Right atrium auricular region (tissue), 2 donors: ENCODE data around the gene WDR17. TPM values are rescaled to one million over a fixed set of nuclear protein-coding genes. Genes with fewer than 3 reads are reported as not detected.

Experiments used
- DNase-seq: peaks from one replicate; pipeline ENCODE4 v3.0.0-alpha.2; 2019; ENCODE audit warnings: low spot score
- H3K27ac ChIP-seq, 2 donors: fragments of 200-600 bp; sonication (generic); 1 replicate in 1 of 2; 2 replicates in 1 of 2; pipeline ENCODE4 v1.5.1; 2016 to 2019
- H3K27me3 ChIP-seq, 2 donors: fragments of 200-600 bp; sonication (generic); one replicate each; pipeline versions ENCODE4 v1.5.1 to v1.6.0; 2017 to 2019
- H3K36me3 ChIP-seq: fragments of 200-600 bp; sonication (generic); one replicate; pipeline ENCODE4 v1.5.1; 2016
- H3K4me1 ChIP-seq, 2 donors: fragments of 200-600 bp; sonication (generic); one replicate each; pipeline versions ENCODE4 v1.5.1 to v1.6.0; 2017 to 2019
- H3K4me3 ChIP-seq, 2 donors: fragments of 200-600 bp; sonication (generic); 1 replicate in 1 of 2; 2 replicates in 1 of 2; pipeline ENCODE4 v1.5.1; 2017 to 2019; ENCODE audit warnings: mild to moderate bottlenecking in 1 of 2, moderate library complexity in 1 of 2
- H3K9me3 ChIP-seq, 2 donors: fragments of 200-600 bp; sonication (generic); one replicate each; pipeline ENCODE4 v1.5.1; 2019
- total RNA-seq, 2 donors: library from RNA; depleted of rRNA; stranded (reverse); fragments of >200 nt; gene quantifications; one replicate each; pipeline ENCODE4 v1.1.0, GENCODE V29; 2016
- TF ChIP-seq, protein P1 (sequence below), 2 donors: fragments of 200-600 bp; sonication (generic); IDR thresholded peaks; one replicate each; pipeline ENCODE4 v1.5.1; 2019; ENCODE audit warnings: antibody characterized with exemption in 2 of 2

WDR17 gene
- total RNA-seq, 2 donors from 2014 or later = 0.63 to 1.2 TPM

DNA sequence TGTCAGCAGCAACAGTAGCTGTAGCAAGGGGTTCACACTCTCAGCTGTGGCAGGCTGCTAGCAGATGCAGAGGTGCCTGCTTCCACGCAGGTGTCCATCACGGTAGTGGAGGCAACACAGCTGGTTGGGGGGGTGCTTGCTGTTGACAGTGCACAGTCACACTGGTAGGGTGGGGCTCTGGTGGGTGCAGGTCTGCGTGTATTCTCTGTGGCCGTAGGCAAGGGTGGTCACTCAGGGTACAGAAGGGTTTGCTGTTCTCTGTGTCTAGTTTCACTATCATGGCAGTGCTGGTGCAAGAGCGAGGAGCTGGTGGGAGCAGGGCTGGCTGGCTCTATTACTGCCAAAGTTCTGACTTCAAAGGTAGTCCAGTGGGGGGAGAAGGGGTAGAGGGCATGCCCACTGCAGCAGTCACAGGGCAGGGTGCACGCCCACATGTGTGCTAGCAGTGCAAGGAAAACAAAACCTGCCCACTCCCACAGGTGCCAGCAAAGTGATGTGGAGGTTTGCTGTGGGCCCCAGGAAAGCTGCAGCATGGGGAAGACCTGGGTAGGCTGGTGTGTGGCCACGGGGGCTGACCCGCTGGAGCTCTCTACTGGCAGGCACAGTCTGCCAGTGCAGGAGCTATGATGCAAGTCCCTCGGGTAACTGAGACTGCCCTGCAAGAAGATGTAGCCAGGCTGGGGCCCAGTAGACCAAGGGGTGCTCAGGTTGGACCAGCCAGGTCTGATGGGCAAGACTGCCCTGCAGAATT, 21.6 kb upstream of the WDR17 start:
- H3K4me1 ChIP-seq = no peaks in the 10 kb centered on the region
- no peaks in the 10 kb centered on the region for H3K36me3 ChIP-seq
- H3K27me3 ChIP-seq = no peaks in the 10 kb centered on the region
- no peaks in the 10 kb centered on the region for H3K9me3 ChIP-seq
- no peak for DNase-seq
- no peak overlapping the region for H3K4me3 ChIP-seq
- no peak overlapping the region for H3K27ac ChIP-seq
- TF ChIP-seq, protein P1, sequence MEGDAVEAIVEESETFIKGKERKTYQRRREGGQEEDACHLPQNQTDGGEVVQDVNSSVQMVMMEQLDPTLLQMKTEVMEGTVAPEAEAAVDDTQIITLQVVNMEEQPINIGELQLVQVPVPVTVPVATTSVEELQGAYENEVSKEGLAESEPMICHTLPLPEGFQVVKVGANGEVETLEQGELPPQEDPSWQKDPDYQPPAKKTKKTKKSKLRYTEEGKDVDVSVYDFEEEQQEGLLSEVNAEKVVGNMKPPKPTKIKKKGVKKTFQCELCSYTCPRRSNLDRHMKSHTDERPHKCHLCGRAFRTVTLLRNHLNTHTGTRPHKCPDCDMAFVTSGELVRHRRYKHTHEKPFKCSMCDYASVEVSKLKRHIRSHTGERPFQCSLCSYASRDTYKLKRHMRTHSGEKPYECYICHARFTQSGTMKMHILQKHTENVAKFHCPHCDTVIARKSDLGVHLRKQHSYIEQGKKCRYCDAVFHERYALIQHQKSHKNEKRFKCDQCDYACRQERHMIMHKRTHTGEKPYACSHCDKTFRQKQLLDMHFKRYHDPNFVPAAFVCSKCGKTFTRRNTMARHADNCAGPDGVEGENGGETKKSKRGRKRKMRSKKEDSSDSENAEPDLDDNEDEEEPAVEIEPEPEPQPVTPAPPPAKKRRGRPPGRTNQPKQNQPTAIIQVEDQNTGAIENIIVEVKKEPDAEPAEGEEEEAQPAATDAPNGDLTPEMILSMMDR (IDR thresholded peaks at IDR 0.05) = no peak

DNA sequence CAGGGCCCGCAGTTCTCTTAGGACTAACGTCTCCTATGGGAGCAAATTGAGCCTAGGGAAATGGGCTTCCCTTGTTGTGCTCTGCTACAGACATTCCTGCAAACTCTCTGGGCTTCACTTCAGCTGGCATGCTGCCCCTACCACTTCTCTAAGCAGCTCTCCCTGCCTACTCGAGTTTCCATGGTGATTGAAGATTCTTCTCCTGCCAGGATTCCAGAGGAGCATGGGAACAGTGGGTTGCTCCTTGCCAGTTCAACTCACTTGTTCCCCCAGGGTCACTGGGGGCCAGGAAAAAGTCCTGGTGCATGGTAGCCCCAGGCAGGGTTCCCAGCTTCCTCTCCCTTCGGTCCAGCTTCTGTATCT, 21.1 kb upstream of the WDR17 start:
- Histone ChIP-seq H3K27me3 (no peaks in the 10 kb centered on the region), H3K4me3 (no peak overlapping the region), H3K36me3 (no peaks in the 10 kb centered on the region), H3K9me3 (no peaks in the 10 kb centered on the region), H3K27ac (no peak overlapping the region), H3K4me1 (no peaks in the 10 kb centered on the region)
- DNase-seq = no peak
- TF ChIP-seq, protein P1 (IDR thresholded peaks at IDR 0.05) = no peak

DNA sequence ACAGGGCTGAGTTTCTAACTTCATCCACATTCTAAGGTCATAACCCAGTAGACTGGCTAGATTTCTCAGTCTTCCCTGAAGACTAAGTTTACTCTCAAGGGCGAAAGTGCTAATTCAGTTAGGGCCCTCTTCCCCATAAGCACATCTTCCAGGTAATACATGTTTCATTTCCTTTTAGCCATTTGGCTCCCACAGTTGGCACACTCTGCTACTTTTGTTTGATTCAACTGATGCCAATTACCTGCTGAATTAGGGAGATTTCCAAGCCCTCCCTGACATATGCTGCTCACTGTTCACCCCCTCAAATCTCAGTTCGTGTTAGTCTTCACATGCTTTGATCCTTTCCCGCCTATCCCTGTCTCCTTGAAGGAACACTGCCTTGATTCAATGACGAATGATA, 17.0 kb upstream of the WDR17 start:
- no peak for DNase-seq
- Histone ChIP-seq H3K9me3 (no peaks in the 10 kb centered on the region), H3K27me3 (no peaks in the 10 kb centered on the region), H3K4me1 (no peaks in the 10 kb centered on the region), H3K36me3 (no peaks in the 10 kb centered on the region), H3K4me3 (no peak overlapping the region), H3K27ac (no peak overlapping the region)
- TF ChIP-seq, protein P1 (IDR thresholded peaks at IDR 0.05) = no peak

DNA sequence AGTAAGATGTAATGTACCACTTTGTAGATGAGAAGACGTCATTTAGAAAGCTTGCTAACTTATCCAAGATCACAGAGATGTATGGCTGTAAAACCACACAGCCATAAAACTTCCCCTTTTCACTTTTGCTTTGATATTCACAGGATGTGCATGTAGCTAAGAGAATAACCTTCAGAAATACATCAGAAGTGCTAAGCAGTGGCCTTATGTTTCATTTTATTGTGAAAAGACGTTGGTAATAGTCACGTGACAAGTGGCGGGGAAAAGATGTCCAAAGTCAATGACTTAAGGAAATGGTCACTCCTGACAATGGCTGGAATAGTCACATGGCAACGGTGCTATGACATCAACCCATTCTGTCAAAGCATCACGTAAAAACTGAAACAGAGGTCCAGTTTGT, 12.9 kb upstream of the WDR17 start:
- TF ChIP-seq, protein P1 (IDR thresholded peaks at IDR 0.05) = no peak
- DNase-seq = no peak
- no peaks in the 10 kb centered on the region for H3K36me3 ChIP-seq
- H3K4me1 ChIP-seq = no peaks in the 10 kb centered on the region
- H3K27me3 ChIP-seq = no peaks in the 10 kb centered on the region
- no peak overlapping the region for H3K4me3 ChIP-seq
- no peak overlapping the region for H3K27ac ChIP-seq
- H3K9me3 ChIP-seq = no peaks in the 10 kb centered on the region

DNA sequence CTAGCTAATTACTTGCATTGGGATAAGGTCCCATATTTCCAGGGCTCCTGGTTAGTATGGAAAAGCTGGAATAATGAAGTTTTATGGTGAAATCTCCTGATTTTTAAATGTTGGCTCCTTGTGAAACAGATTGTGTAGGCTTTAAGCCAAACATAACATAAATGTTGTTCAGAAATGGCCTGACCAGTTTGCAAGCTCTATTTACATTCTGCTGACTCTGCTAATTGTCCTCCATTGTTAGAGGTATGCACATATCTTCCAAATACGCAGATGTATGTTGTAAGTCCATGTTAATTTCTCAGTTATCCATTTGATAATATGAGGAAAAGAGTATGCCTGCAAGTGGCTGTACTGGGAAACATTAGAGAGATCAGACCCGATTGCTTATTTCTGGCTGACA, 11.9 kb upstream of the WDR17 start:
- TF ChIP-seq, protein P1 (IDR thresholded peaks at IDR 0.05) = no peak
- H3K27ac ChIP-seq = no peak overlapping the region
- DNase-seq = no peak
- no peaks in the 10 kb centered on the region for H3K9me3 ChIP-seq
- H3K4me3 ChIP-seq = no peak overlapping the region
- H3K27me3 ChIP-seq = no peaks in the 10 kb centered on the region
- H3K36me3 ChIP-seq = no peaks in the 10 kb centered on the region
- H3K4me1 ChIP-seq = no peaks in the 10 kb centered on the region

DNA sequence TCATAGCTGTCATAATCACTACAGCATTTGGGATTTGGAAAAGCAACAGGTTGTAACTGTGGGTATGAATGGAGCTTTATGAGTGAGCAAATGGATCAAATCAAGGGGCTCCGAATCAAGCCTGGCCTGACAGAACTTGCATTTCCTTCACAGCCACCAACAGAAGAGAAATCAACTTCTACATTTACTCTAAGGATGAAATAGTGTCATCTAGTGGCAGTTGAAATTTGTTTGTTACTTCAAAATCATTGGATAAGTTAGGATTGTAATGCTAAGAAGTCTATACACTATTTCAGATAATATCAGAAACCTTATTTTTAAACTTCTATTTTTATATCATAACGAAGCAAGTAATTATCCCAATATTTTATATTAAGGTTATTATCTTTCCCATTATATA, 10.7 kb upstream of the WDR17 start:
- no peaks in the 10 kb centered on the region for H3K4me1 ChIP-seq
- no peaks in the 10 kb centered on the region for H3K27me3 ChIP-seq
- H3K36me3 ChIP-seq = no peaks in the 10 kb centered on the region
- H3K4me3 ChIP-seq = no peak overlapping the region
- TF ChIP-seq, protein P1 (IDR thresholded peaks at IDR 0.05) = peak in 1 of 2 donors; percentile 32
- H3K27ac ChIP-seq = no peak overlapping the region
- DNase-seq = no peak
- H3K9me3 ChIP-seq = no peaks in the 10 kb centered on the region
